IMR-90 (cell line): ENCODE data around the gene TRAPPC12. TPM values are rescaled to one million over a fixed set of nuclear protein-coding genes. Genes with fewer than 3 reads are reported as not detected.

Experiments used
- ATAC-seq: fragments of 200-7000 bp; cut with Tn5 transposase; 2 replicates; pipeline ENCODE4 v1.9.1; 2020; ENCODE audit warnings: low read depth, mild to moderate bottlenecking, moderate library complexity
- BruUV-seq: library from RNA; stranded (reverse); fragments of 400-500 nt; replicated peaks from 2 replicates; lab custom pipeline; 2021; lab: Mats Ljungman, UMichigan
- CTCF ChIA-PET: fragments of 300-600 bp; formaldehyde crosslinking; extraction: SDS; loops from one replicate; lab custom pipeline; 2021; ENCODE audit warnings: antibody characterized with exemption; lab: Yijun Ruan, JAX
- POLR2A ChIA-PET: fragments of 300-600 bp; sonication (Branson Sonifier 250); formaldehyde crosslinking; loops from one replicate; lab custom pipeline; 2022; ENCODE audit warnings: antibody characterized with exemption; ENCODE audit not compliant: unreplicated experiment; lab: Charles Lee
- DNase-seq: peaks from one replicate; pipeline ENCODE4 v3.0.0; 2013
- H2AFZ ChIP-seq: replicated peaks from 2 replicates; pipeline ENCODE3; 2013; ENCODE audit warnings: low read length, mild to moderate bottlenecking; ENCODE audit not compliant: poor library complexity
- H2AK5ac ChIP-seq: 2 replicates; pipeline ENCODE4 v1.6.1; 2013; ENCODE audit warnings: low read depth, low read length, inconsistent platforms
- H2AK9ac ChIP-seq: replicated peaks from 2 replicates; pipeline ENCODE3; 2013; ENCODE audit warnings: mild to moderate bottlenecking, low read depth, low read length, moderate library complexity; ENCODE audit not compliant: poor library complexity
- H2BK120ac ChIP-seq: 2 replicates; pipeline ENCODE4 v1.6.1; 2013; ENCODE audit warnings: low read depth, low read length, inconsistent platforms
- H2BK15ac ChIP-seq: 3 replicates; pipeline ENCODE4 v1.6.1; 2013; ENCODE audit warnings: low read depth, low read length, inconsistent platforms
- H2BK20ac ChIP-seq: 2 replicates; pipeline ENCODE4 v1.6.1; 2013; ENCODE audit warnings: low read depth, mild to moderate bottlenecking, inconsistent platforms, low read length, moderate library complexity
- H2BK5ac ChIP-seq: 2 replicates; pipeline ENCODE4 v1.6.1; 2013; ENCODE audit warnings: mild to moderate bottlenecking, low read depth, low read length, inconsistent platforms; ENCODE audit not compliant: poor library complexity, severe bottlenecking
- H3K14ac ChIP-seq: replicated peaks from 2 replicates; pipeline ENCODE4 v1.6.1; 2013; ENCODE audit warnings: low read depth, low read length, inconsistent platforms
- H3K18ac ChIP-seq: 2 replicates; pipeline ENCODE4 v1.6.1; 2013; ENCODE audit warnings: low read depth, low read length, control low read depth
- H3K23ac ChIP-seq: 2 replicates; pipeline ENCODE4 v1.6.1; 2013; ENCODE audit warnings: low read depth, low read length, inconsistent platforms
- H3K27ac ChIP-seq: 2 replicates; pipeline ENCODE4 v1.5.1; 2013; ENCODE audit warnings: mild to moderate bottlenecking, control low read depth, low read length; ENCODE audit not compliant: insufficient read depth
- H3K27me3 ChIP-seq: 2 replicates; pipeline ENCODE4 v1.6.1; 2013; ENCODE audit warnings: low read length; ENCODE audit not compliant: control insufficient read depth, insufficient read depth
- H3K36me3 ChIP-seq: 2 replicates; pipeline ENCODE4 v1.6.1; 2013; ENCODE audit warnings: low read length, mixed read lengths; ENCODE audit not compliant: control insufficient read depth, insufficient read depth
- H3K4ac ChIP-seq: 2 replicates; pipeline ENCODE4 v1.6.1; 2013; ENCODE audit warnings: low read depth, low read length, inconsistent platforms
- H3K4me1 ChIP-seq: 2 replicates; pipeline ENCODE4 v1.6.1; 2013; ENCODE audit warnings: low read length, mixed read lengths; ENCODE audit not compliant: control insufficient read depth, insufficient read depth
- H3K4me2 ChIP-seq: 2 replicates; pipeline ENCODE4 v1.6.1; 2013; ENCODE audit warnings: low read depth, mild to moderate bottlenecking, control low read depth, low read length, moderate library complexity
- H3K4me3 ChIP-seq: 2 replicates; pipeline ENCODE4 v1.5.1; 2013; ENCODE audit warnings: low read depth, mild to moderate bottlenecking, control low read depth, low read length, moderate library complexity; ENCODE audit not compliant: insufficient read depth
- H3K56ac ChIP-seq: 2 replicates; pipeline ENCODE4 v1.6.1; 2013; ENCODE audit warnings: low read length, inconsistent platforms; ENCODE audit not compliant: insufficient read depth; ENCODE audit errors: extremely low read depth
- H3K79me1 ChIP-seq, 2 experiments: 2 replicates each; pipeline ENCODE4 v1.6.1; 2013; ENCODE audit warnings: low read length in 2 of 2, inconsistent platforms in 1 of 2, low read depth in 1 of 2
- H3K9ac ChIP-seq: 2 replicates; pipeline ENCODE4 v1.6.1; 2013; ENCODE audit warnings: low read depth, low read length, control low read depth
- H3K9me1 ChIP-seq: 2 replicates; pipeline ENCODE4 v1.6.1; 2013; ENCODE audit warnings: low read length, inconsistent platforms; ENCODE audit not compliant: insufficient read depth
- H3K9me3 ChIP-seq: 2 replicates; pipeline ENCODE4 v1.6.1; 2013; ENCODE audit warnings: low read length; ENCODE audit not compliant: control insufficient read depth, insufficient read depth
- H4K20me1 ChIP-seq: 2 replicates; pipeline ENCODE4 v1.6.1; 2013; ENCODE audit warnings: low read length, inconsistent platforms; ENCODE audit not compliant: insufficient read depth
- H4K5ac ChIP-seq: 2 replicates; pipeline ENCODE4 v1.6.1; 2013; ENCODE audit warnings: mild to moderate bottlenecking, low read depth, low read length, control low read depth
- H4K8ac ChIP-seq, 2 experiments: 2 replicates each; pipeline ENCODE4 v1.6.1; 2013; ENCODE audit warnings: low read depth in 2 of 2, low read length in 2 of 2, control low read depth in 1 of 2, inconsistent platforms in 1 of 2
- H4K91ac ChIP-seq: 2 replicates; pipeline ENCODE4 v1.6.1; 2013; ENCODE audit warnings: low read depth, low read length, inconsistent platforms; ENCODE audit not compliant: insufficient read depth
- CTCF ChIP-seq: conservative IDR thresholded peaks from 2 replicates; pipeline ENCODE4 v1.5.1; 2012; ENCODE audit warnings: mild to moderate bottlenecking, low read depth, low read length, improper control_type of control experiment
- MAFK ChIP-seq: IDR thresholded peaks from 2 replicates; pipeline ENCODE4 v1.6.1; 2012; ENCODE audit warnings: low read depth, low read length, improper control_type of control experiment
- MXI1 ChIP-seq: IDR thresholded peaks from 2 replicates; pipeline ENCODE4 v1.6.1; 2012; ENCODE audit warnings: low read depth, mild to moderate bottlenecking, low read length, moderate library complexity, borderline replicate concordance
- POLR2A ChIP-seq: IDR thresholded peaks from 2 replicates; pipeline ENCODE4 v1.6.1; 2012; ENCODE audit warnings: mild to moderate bottlenecking, low read depth, low read length
- RCOR1 ChIP-seq: IDR thresholded peaks from 2 replicates; pipeline ENCODE4 v1.6.1; 2012; ENCODE audit warnings: mild to moderate bottlenecking, low read length, improper control_type of control experiment; ENCODE audit not compliant: insufficient replicate concordance
- USF2 ChIP-seq: fragments of 150-350 bp; IDR thresholded peaks from 2 replicates; pipeline ENCODE4 v1.6.1; 2017; ENCODE audit warnings: mild to moderate bottlenecking, antibody characterized with exemption, low read length, low read depth
- WGBS, 2 experiments: methylation state at CpG; one replicate each; pipeline versions ENCODE4 v1.1.5 to v1.1.7; 2013; ENCODE audit warnings: missing lambda C conversion rate in 2 of 2; ENCODE audit not compliant: insufficient read length in 1 of 2; ENCODE audit errors: extremely low coverage in 2 of 2; 5-methylcytosine and 5-hydroxymethylcytosine counted together
- dilution Hi-C: fragments of 300-500 bp; cut with HindIII; formaldehyde crosslinking; loops from one replicate; pipeline ENCODE4 v1.14.3; 2018; ENCODE audit warnings: low sequenced_read_pairs; ENCODE audit not compliant: unreplicated experiment
- in situ Hi-C: fragments of 300-500 bp; cut with MboI; formaldehyde crosslinking; loops from 3 replicates; pipeline ENCODE4 v1.14.3; 2019; ENCODE audit warnings: low sequenced_read_pairs, inconsistent platforms, mixed read lengths
- intact Hi-C: fragments of 100-400 bp; cut with micrococcal nuclease; formaldehyde crosslinking; loops from 2 replicates; pipeline ENCODE4 v1.10.0; 2022
- polyA plus RNA-seq, 3 experiments: library from polyadenylated mRNA; depleted of rRNA; stranded (reverse); fragments of >200 nt; gene quantifications; 2 replicates each; pipeline ENCODE4 v1.2.3, GENCODE V29; 2012; ENCODE audit warnings: low replicate concordance in 1 of 3
- total RNA-seq: library from RNA; depleted of rRNA; stranded (reverse); fragments of >200 nt; gene quantifications from 2 replicates; pipeline ENCODE4 v1.2.3, GENCODE V29; 2012

The TRAPPC12 gene
- total and polyA plus RNA-seq, 2 of the 4 experiments (the other 2 are of a cell fraction), result 25.8 to 69.9 TPM

- Histone ChIP-seq H4K91ac (no peak overlapping the region), H3K79me1 (peaks cover 3 to 7% of the 10 kb centered on the region in 2 experiments; a peak in 1 of 4 replicates), H4K5ac (no peak overlapping the region), H3K23ac (no peak overlapping the region), H3K9me1 (peaks cover 8% of the 10 kb centered on the region; the same call in 1 of the 2 replicates), H3K27me3 (no peaks in the 10 kb centered on the region), H2AK5ac (no peak overlapping the region), H2BK20ac (no peak overlapping the region), H3K14ac (no peak overlapping the region), H3K56ac (no peak overlapping the region), H3K18ac (no peak overlapping the region), H2AK9ac (no peak overlapping the region), H3K36me3 (peaks cover 46% of the 10 kb centered on the region), H4K8ac (no peak overlapping the region), H3K9me3 (no peaks in the 10 kb centered on the region), H3K9ac (no peak overlapping the region), H2BK15ac (no peak overlapping the region), H2BK5ac (no peak overlapping the region), H3K27ac (no peak overlapping the region), H3K4ac (no peak overlapping the region), H3K4me1 (peaks cover 7% of the 10 kb centered on the region; the same call in 1 of the 2 replicates), H4K20me1 (no peaks in the 10 kb centered on the region), H2AFZ (no peak overlapping the region), H3K4me2 (no peak overlapping the region), H2BK120ac (no peak overlapping the region), H3K4me3 (no peak overlapping the region)
- dilution Hi-C loops, result no loop called here
- ChIA-PET POLR2A (no interaction called here), CTCF (no interaction called here)
- no CpG with 5 or more reads among the region's 5 CpGs for WGBS, 2 experiments
- intact Hi-C loops, result no loop called here
- TF ChIP-seq MAFK, result no peak
- TF ChIP-seq CTCF, result no peak
- no peak for TF ChIP-seq RCOR1
- TF ChIP-seq USF2, result no peak
- no peak for TF ChIP-seq MXI1
- no peak for TF ChIP-seq POLR2A
- ATAC-seq (no peak), DNase-seq (no peak)
- in situ Hi-C loops, result no loop called here
- no TSS peak for BruUV-seq
These were observed 97.5 kb downstream of the TRAPPC12 start for GRCh38 chr2:3476985-3477327.
